Middle frontal gyrus (tissue), 1 donor: ENCODE measurements around the gene JAK1.

ENCODE experiments used
- DNase-seq: peaks from one replicate; pipeline ENCODE4 v3.0.0-alpha.2; 2015; ENCODE audit warnings: low spot score; ENCODE audit errors: extremely low spot score

JAK1 gene

DNA sequence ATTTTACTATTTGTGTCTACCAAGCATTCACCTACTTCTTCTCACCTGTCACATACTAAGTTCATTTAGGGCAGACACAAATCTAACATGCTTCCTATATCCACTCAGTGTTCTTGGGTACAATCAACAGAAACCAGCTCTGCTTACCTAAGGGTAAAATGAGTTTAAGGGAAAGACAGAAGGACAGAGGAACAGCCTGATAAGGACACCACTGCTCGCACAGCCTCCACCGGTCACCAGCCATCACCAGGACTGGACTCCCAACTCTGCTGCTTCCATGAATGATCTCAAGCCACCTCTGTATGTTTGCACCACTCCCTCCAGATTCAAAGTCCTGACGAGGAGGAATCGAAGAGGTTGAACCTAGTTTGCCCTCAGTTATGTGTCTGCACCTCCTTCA, 72.4 kb downstream of the JAK1 start:
- DNase-seq: no peak

DNA sequence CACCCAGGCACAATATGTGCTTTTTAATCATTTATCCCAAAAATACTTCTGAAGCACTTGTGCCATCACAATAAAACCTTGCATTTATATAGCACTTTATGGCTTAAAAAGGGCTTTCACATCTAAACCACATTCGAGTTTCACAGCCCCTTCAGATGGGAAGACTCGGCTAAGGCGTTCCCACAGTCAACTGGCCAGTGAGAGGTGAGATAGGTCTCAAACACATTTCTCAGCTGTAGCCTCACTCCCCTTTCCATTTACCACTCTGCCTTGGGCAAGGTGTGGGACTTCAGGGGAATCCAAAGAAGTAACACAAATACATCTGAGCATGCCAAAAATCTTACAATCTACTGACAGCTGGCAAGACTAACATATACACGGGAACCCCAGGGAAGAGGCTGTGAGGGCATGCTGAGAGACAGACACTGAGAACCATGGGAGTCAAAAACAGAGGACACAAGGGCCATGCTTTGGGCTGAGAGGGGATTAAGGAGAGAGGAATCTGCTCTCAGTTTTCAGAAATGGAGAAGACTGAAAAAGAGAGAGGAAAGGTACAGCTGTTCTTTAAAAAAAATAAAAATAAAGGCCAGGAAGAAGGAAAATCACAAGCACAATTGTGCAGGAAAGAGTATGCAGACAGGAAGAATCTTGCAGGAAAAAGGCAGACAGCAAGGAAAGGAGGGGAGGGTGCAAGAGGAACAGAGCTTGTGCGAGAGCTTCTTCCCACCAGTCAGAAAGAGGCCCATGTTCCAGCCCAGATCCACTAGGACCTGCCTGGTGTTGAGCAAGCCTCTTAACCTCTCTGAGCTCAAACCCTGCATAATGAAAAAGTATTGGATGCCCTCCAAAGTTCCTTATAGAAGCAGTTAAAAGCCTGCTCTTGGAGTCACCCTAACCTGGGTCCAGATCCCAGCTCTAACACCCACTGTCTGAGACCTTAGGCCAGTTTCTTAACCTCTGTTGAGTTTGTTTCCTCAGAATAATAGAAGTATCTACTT, 73.5 kb downstream of the JAK1 start:
- DNase-seq: no peak

DNA sequence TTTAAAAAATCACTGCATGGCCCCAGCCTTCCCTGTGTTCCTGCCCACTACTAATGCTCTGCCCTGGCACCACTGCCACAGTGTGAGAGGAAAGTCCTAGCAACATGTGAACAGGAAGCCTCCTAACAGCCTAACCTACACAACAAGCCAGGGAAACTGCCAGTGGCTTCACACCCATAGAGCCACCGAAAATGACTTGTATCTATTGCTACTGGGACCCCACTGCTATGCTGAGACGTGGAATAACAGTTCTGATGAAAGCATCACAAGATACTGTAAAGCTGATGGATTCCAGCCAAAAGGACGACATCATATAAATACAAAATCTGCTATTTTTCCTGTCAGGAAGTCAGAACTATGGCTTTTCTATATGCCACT, 74.9 kb downstream of the JAK1 start:
- no peak for DNase-seq

DNA sequence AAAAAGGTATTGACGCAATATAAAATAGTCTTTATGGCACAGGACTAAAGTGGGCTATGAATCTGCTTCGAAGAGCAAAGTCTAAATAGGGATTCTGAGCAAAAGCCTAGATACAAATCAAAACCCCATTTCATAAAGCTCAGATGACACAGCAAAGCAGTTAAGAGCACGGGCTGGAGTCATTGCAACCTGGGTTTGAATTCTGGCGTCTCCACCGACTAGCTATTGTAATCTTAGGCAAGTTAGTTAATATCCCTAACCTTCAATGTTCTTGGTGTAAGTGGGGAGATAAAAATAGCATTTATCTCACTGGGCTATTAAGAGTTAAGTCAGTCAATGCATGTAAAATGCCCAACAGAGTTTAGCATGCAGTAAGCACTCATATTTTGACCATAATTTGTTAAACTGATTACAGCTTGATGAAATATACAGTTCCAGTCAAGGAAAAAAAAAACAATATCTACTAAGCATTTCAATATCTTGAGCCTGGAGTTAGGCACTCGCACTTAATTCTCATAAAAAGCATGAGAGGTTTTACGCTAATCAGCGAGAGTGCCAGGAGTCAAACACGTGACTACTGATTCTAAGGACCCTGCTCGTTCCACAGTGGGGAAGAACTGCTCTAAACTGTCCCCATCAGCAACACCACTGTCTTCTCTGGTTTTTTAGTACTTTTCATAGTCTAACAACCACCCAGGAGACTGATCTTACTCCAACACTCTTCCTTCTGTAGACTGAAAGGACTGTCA, 75.5 kb downstream of the JAK1 start:
- DNase-seq: no peak

DNA sequence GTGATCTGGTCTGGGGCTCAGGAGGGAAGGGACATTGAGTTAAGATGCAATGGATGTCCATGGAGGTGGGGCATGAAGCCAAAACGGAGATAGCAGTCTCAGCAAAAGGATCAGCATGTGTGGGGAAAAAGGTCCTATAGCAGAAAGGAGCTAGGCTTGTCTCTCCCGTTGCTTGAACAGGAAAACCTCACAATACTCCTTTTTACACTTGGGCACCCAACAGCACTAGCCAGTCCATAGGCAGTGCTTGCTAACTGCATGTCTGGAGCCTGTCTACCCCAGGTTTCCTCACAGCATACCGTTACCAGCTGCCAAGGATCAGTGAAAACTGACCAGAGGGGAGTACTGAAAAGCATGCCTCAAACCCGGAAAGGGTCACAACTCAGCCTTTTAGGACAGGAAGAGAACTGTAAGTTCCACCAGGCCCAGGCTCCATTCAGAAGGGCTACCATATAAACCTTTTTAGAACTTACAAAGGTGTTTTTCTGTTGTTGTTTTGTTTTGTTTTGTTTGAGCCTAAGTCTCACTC, 78.6 kb downstream of the JAK1 start:
- DNase-seq: no peak

DNA sequence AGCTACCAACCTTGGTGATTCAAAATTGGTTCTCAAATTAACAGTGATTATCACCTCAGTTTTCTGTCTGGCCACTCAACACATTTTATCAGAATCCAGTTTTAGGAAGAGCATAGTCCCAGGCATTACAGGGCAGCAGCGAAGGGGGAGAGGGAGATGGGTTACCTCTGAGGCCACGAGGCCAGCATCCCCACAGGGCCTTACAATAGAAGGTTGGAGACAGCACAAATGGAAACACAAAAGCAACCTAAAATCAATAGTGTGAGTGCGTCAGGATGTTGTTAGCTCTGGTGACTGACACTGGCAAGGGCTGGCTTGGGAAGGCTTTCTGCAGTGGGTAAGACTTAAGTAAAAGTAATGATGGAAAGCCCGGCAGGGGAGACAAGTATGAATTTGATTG, 79.5 kb downstream of the JAK1 start:
- no peak for DNase-seq

DNA sequence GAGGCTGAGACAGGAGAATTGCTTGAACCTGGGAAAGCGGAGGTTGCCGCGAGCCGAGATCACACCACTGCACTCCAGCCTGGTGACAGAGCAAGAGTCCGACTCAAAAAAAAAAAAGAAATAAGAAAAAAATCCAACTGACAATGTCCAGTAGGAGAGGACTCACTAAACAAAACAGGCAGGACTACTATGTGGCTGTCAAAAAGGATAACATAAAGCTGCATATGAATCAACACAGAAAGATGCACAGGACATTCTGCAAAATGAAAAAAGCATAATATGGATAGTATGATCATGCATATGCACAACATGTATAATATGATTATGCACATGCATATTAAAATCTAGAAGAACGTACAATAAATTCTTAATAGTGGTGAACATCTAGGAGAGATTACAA, 80.7 kb downstream of the JAK1 start:
- no peak for DNase-seq

DNA sequence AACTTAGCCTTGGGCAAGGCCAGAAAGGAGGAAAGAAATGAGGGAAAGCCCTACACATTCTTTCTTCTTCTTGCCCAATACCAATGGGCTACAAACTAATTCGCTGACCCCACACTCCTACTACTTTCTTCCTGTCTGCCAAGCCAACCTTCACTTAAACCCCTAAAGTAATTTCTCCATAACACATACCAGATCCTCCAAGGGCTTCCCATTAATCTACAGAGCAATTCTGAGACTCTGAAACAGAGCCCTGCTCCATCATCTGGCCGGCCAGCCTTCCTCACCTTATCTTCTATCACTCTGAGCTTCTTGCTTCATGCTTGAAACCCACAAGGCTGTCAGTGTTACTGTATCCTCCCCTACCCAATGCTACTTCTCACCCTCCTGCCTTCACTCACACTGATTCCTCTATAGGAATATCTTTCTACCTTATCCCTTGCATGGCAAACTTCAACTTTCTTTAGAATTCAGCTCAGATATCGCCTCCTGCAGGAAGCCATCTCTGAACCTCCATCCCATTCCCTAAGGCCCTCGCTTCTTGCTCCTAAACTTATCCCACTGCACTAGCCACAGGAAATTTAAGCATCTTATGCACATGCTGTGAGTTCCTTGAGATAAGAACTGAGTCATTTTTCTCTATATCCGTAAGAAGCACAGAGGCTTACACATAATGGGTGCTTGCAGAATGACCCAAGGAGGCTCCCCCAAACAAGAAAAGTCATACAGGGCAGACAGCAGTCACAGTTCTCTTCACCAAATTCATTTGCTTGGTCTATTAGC, 81.9 kb downstream of the JAK1 start:
- DNase-seq: no peak

DNA sequence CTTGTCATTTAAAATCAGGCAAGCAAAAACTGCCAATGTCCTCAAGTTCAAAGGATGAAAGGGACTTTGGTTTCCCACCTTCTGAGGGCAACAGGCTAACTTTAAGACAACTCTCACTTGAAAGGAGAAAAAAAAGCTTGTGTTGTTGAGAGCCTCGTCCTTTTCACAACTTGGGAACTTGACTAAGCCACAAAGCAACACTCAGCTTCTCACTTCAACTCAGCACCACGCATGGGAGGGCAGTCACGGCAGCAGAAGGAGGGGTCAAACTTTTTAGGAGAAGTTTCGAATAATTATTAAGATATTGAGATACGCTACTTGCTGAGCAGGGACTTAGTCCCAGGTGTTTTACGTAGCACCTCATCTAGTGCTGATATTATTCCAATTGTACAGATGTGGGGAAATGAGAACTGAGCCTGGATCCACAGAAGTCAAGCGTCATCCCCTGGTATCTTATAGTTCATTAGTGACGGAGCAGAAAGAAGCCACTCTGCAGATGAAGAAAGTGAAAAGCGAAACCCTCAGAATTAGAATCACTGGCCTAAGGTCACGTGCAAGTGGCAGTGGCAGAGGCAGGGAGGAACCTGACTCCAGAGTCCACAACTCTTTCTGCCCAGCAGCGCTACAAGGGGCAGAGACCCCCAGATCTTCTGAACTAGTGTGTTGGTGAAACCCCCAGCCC, 83.6 kb downstream of the JAK1 start:
- DNase-seq: no peak

DNA sequence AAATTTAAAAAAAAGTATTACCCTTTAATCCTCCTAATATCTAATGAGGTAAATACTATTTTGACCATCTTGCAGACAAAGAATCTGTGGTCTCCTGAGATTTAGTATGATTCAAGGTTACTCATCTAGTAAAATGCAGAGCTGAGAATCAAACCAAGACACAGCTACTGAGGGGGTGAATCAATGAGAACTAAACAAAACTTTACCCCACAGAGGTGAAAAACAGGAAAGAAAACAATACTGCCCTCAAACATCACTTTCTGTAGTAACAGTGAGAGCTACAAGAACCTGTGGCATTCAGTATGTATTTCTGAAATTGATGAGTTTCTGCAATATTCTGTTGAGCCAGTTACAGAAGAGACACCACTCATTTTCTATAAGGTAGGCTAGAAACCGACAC, 85.1 kb downstream of the JAK1 start:
- DNase-seq: no peak

DNA sequence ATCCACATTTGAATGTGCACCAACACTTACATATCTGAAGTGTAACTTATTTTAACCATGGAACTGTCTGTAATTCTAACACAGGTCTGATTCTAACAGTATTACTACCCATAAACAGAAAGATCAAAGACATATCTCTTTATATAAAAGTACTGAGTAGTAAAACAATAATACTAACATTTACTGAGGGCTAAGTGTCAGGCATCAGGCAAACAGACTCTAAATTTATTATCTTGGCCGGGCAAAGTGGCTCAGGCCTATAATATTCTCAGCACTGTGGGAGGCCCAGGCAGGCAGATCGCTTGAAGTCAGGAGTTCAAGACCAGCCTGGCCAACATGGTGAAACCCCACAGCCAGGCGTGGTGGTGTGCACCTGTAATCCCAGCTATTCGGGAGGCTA, 85.9 kb downstream of the JAK1 start:
- no peak for DNase-seq

DNA sequence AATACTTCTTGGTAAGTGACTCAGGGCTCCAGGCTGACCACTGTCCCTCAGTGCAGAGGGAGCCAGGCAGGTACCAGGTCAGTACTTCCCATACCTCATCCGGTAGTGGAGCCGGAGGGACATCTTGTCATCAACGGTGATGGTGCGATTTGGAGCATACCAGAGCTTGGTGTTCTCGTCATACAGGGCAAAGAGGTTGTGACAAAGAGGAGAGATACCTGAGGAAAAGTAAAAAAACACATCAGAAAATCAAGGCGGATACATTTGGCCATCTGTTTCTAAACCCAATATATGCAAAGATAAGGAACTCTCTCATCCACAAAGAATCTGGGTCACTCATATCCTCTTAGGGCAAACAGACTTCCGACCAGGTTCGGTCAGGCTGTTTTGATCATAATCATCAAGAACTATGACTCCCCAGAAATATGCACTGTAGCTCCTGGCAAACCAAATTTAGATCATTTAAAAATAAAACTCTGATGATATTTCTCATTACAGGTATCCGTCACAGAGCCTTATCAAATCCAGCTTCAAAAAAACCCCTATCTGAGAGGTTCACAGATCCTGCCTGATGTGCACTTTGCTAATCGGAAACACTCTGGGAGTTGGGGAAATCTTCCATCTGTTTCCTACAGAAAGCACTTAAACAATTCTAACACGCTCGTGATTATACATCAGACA, 87.3 kb downstream of the JAK1 start:
- no peak for DNase-seq

DNA sequence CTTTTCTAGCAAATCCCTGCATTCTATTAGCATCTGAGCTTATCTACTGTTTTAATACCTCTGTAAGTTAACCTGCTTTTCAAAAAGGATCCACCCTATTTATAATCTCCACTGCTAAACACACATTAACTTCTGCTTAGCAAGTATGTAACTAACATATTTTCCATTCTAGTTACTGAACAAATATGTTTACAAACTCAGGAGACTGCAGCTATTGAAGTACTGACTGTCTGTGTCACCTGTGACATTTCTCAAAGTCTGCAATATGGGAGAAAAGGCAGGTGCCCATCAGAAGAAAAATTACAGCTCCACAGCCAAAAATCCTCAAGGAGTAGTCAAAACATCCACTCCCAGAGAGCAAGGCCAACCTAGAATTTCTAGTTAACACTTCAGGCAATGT, 88.3 kb downstream of the JAK1 start:
- no peak for DNase-seq

DNA sequence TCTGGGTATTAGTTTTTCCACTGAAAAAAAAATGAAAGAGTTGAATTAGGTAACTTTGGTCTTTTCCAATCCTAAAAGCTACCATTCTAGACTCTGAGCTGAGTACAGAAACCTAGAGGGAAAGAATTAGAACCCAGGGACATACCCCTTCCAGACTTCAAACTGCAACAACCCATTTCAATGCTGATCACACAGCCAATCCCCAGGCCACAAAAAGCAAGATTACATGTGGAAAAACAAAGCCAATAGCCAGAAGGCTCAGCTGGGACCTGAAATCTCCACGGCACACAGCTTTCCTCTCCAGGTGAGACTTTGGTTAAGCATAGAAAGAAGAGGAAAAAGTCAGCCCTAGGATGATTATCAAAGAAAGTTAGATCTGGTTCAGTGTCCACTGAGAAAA, 88.8 kb downstream of the JAK1 start:
- no peak for DNase-seq

DNA sequence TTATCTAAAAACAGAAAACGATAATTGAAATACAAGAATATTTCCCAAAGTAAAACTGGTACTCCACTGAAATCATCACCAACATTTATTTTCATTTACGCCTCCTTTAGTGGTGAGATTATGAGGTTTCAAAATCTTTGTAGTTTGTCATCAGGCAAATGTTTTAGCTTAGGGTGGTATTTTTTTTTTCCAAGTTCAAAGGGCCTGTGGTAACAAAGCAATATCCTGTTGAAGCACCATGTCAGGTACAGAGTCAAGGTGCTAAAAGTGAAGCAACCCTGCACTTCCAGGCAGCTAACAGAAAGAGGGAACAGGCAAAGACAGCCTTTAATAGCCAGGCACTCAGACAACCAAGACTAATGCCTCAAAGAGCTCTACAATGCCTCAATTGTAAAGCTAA, 89.2 kb downstream of the JAK1 start:
- no peak for DNase-seq

DNA sequence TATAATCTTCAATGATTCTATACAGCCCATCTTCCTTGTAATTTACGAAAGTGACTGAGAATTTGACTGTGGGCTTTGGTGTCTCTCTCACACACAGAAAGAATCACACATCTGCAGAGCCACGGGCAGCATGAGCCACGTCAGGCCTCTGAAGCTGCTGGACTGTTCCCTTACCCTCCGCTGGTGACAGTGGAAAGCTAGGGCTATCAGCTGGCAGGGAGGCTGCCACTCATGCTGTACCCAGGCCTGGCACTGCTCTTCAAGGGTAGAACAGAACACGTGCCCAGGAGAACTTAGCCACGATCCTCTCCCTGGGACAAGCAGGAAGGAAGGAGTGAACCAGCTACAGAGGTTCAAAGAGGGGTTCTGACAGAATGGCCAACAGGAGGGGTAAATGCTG, 90.7 kb downstream of the JAK1 start:
- no peak for DNase-seq

DNA sequence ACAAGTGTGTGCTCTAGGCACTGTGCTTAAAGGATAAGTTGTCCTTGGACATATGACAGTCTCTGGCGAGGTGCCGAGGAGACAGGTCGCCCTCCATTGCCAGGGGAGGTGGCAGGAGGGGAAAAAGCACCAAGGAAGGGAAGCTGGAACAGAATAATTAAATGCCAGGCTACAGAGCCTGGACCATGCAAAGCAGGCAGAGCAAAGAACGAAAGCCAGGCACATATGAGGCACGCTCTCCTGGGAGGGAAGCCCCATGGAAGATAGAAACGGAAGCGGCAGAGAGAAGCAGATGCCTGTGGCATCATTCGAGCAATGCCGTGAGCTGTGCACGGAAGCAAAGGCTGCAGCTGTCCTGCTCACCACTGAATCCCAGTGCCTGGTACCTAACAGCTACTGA, 91.2 kb downstream of the JAK1 start:
- no peak for DNase-seq

DNA sequence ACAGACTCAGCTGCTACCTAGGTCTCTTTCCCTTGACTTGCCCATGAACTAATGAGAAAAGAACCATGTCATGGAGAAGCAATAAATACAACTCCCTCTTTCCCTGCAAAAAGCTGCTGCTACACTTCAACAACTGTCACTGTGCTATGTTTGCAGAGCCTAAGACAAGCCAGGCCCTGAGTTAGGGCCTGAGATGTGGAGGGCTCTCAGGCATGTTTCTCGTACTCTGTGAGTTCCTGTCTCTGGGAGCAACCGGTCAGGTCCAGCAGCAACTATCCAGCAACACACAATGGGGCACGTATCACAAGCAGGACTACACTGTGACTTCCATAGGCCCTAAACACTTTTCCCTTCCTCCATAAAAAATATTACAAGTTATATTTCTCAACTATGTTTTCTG, 91.7 kb downstream of the JAK1 start:
- no peak for DNase-seq

DNA sequence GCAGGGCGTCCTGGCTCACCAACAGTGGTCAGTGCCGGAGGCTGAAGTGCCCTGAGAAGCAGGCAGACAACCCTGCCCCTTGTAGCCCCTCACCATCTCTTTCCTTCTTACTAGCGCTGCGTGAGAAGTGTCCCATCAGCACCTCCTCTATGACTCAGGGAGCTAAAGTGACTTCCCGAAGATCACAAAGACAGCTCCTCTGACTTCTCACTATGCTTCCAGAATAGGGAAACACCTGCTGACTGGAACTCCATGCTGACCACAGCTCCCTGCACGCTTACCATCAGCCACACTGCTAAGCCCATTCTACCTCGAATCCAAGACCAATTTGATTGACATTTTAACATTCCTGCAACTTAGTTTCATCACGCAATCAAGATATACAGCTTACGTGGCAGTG, 92.8 kb downstream of the JAK1 start:
- no peak for DNase-seq

DNA sequence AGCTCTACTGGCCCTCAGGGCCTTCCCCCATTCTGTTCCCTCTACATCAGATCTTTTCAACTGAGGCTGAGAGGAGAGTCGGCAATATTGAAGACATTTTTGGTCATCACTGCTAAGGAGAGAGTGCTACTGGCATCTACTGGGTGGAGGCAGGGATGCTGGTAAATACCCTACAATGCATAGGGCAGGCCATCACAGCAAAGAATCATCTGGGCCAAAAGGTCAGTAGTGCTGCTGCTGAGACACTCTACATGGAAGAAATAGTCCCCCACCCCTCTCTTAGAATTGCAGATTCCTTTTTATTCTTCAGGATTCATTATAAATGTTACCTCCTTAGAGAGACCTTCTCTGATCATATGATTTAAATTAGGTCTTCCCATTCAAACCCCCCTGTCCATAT, 94.3 kb downstream of the JAK1 start:
- DNase-seq: no peak

DNA sequence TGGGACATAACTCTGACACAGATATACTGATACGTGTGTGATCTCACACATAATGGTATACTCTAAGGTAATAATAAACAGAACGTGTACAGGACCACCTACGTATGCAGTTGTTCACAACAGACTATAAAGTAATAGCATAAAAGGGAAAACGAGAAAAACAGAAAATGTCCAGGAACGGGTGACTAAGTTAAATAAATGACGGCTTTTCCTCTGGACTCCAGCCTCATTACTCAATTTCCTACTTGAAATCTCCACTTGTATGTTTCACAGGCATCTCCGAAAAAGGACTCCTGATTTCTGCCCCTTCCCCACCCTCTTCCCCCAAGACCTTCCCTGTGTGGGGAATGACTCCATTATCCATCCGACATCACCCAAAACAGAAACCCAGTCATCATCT, 95.1 kb downstream of the JAK1 start:
- no peak for DNase-seq
